Sciatic nerve (tissue), 2 donors: Measurements from ENCODE around the gene PPP1R13B. TPM values are rescaled to one million over a fixed set of nuclear protein-coding genes. Genes with fewer than 3 reads are reported as not detected.
"Not testable (repeated sequence)": the region's sequence is repeated elsewhere in the genome, so short reads cannot be mapped to it uniquely, and the experiment has no call there.

Experiments used
- ATAC-seq: fragments of 200-7000 bp; cut with Tn5 transposase; one replicate; pipeline ENCODE4 v1.9.1; 2020; ENCODE audit warnings: mild to moderate bottlenecking, moderate library complexity
- DNase-seq: peaks from one replicate; pipeline ENCODE4 v3.0.0-alpha.2; 2020; ENCODE audit warnings: low spot score
- intact Hi-C: fragments of 100-400 bp; cut with DNase I; formaldehyde crosslinking; loops from one replicate; pipeline ENCODE4 v1.14.2; 2022
- total RNA-seq: library from RNA; stranded (reverse); fragmentation: NEBNext Ultra II Directional; extraction: Animal tissue kit (Norgen Biotek cat#: 25700); gene quantifications from one replicate; pipeline ENCODE4 v1.2.1, GENCODE V29; 2021
- donor health status: DM: no; HTN: no; CAD: no.
- donor health status: DM: no; HTN: no; CAD: no.

The PPP1R13B gene
- total RNA-seq, 1 donor from 2014 or later: 38.6 TPM

GRCh38 chr14:103699901-103700752 lies 147.2 kb downstream of the PPP1R13B start:
- DNase-seq (no peak), ATAC-seq (no peak)
- intact Hi-C loops: no loop called here

GRCh38 chr14:103699261-103699661 lies 148.1 kb downstream of the PPP1R13B start:
- intact Hi-C loops: no loop called here

GRCh38 chr14:103698380-103699260 lies 148.8 kb downstream of the PPP1R13B start:
- ATAC-seq (no peak), DNase-seq (no peak)
- intact Hi-C loops: no loop called here

More at GRCh38 chr14:103699261-103699661, 148.1 kb downstream of the PPP1R13B start:
- ATAC-seq (no peak), DNase-seq (no peak)

GRCh38 chr14:103697603-103698379 lies 149.6 kb downstream of the PPP1R13B start:
- DNase-seq: peak; percentile 44
- intact Hi-C loops: no loop called here
- no peak for ATAC-seq

- intact Hi-C loops: no loop called here
- DNase-seq (peak; percentile 31), ATAC-seq (no peak)
Measured at GRCh38 chr14:103697206-103697602, 150.2 kb downstream of the PPP1R13B start.

GRCh38 chr14:103696466-103697071 lies 150.8 kb downstream of the PPP1R13B start:
- ATAC-seq (peak; percentile 80), DNase-seq (peak; percentile 68)
- intact Hi-C loops: no loop called here

- intact Hi-C loops: no loop called here
- no peak for ATAC-seq
- peak; percentile 56 for DNase-seq
Measured at GRCh38 chr14:103696070-103696402, 151.3 kb downstream of the PPP1R13B start.

GRCh38 chr14:103695296-103696069 lies 151.9 kb downstream of the PPP1R13B start:
- no peak for ATAC-seq
- intact Hi-C loops: no loop called here
- DNase-seq: peak; percentile 55

- DNase-seq (peak; percentile 47), ATAC-seq (no peak)
- intact Hi-C loops: no loop called here
Measured at GRCh38 chr14:103694572-103695026, 152.8 kb downstream of the PPP1R13B start.

GRCh38 chr14:103693515-103693914 lies 153.9 kb downstream of the PPP1R13B start:
- ATAC-seq: no peak
- DNase-seq: peak; percentile 50
- intact Hi-C loops: no loop called here

- ATAC-seq (no peak), DNase-seq (peak; percentile 22)
- intact Hi-C loops: no loop called here
Measured at GRCh38 chr14:103692871-103693270, 154.5 kb downstream of the PPP1R13B start.

- intact Hi-C loops: no loop called here
- DNase-seq (peak; percentile 36), ATAC-seq (no peak)
Measured at GRCh38 chr14:103692159-103692558, 155.2 kb downstream of the PPP1R13B start.

GRCh38 chr14:103691655-103692054 lies 155.7 kb downstream of the PPP1R13B start:
- intact Hi-C loops, ATAC-seq, DNase-seq: not testable (repeated sequence)

GRCh38 chr14:103690332-103690731 lies 157.0 kb downstream of the PPP1R13B start:
- no peak for ATAC-seq
- intact Hi-C loops: no loop called here
- DNase-seq: no peak

- ATAC-seq: peak; percentile 53
- no peak for DNase-seq
- intact Hi-C loops: no loop called here
Measured at GRCh38 chr14:103688906-103689902, 158.2 kb downstream of the PPP1R13B start.

GRCh38 chr14:103688441-103688840 lies 158.9 kb downstream of the PPP1R13B start:
- DNase-seq: no peak
- ATAC-seq: no peak
- intact Hi-C loops: no loop called here

- DNase-seq (no peak), ATAC-seq (no peak)
- intact Hi-C loops: no loop called here
Measured at GRCh38 chr14:103687712-103688111, 159.7 kb downstream of the PPP1R13B start.
